Kidney epithelial cell (primary cell): ENCODE measurements around the gene HMGCLL1. TPM values are rescaled to one million over a fixed set of nuclear protein-coding genes. Genes with fewer than 3 reads are reported as not detected.

Experiments used
- DNase-seq: peaks from one replicate; pipeline ENCODE4 v3.0.0-alpha.2; 2010; ENCODE audit warnings: low read depth
- H3K27me3 ChIP-seq: 2 replicates; pipeline ENCODE4 v1.6.0; 2011; ENCODE audit warnings: low read length; ENCODE audit not compliant: control insufficient read depth, insufficient read depth
- H3K36me3 ChIP-seq: 2 replicates; pipeline ENCODE4 v1.5.1; 2011; ENCODE audit warnings: low read length; ENCODE audit not compliant: control insufficient read depth, insufficient read depth
- H3K4me3 ChIP-seq: 2 replicates; pipeline ENCODE4 v1.5.1; 2011; ENCODE audit warnings: low read depth, mild to moderate bottlenecking, control low read depth, low read length
- total RNA-seq: library from RNA; depleted of rRNA; stranded (reverse); fragments of >200 nt; gene quantifications from 2 replicates; pipeline ENCODE4 v1.2.3, GENCODE V29; 2015
- TF ChIP-seq, protein P1 (sequence below): IDR thresholded peaks from 2 replicates; pipeline ENCODE4 v1.5.1; 2011; ENCODE audit warnings: mild to moderate bottlenecking, moderate library complexity, low read length, control low read depth, inconsistent platforms; ENCODE audit not compliant: insufficient read depth, poor library complexity, severe bottlenecking

Gene HMGCLL1
- total RNA-seq, 1 donor from 2014 or later, result 0.25 TPM

- DNase-seq, result no peak
Observed at GRCh38 chr6:55474382-55474781, 104.6 kb downstream of the HMGCLL1 start.

GRCh38 chr6:55473722-55474121 lies 105.3 kb downstream of the HMGCLL1 start:
- no peak for DNase-seq
- Histone ChIP-seq H3K4me3 (no peak overlapping the region), H3K27me3 (no peaks in the 10 kb centered on the region), H3K36me3 (no peaks in the 10 kb centered on the region)
- TF ChIP-seq, protein P1, sequence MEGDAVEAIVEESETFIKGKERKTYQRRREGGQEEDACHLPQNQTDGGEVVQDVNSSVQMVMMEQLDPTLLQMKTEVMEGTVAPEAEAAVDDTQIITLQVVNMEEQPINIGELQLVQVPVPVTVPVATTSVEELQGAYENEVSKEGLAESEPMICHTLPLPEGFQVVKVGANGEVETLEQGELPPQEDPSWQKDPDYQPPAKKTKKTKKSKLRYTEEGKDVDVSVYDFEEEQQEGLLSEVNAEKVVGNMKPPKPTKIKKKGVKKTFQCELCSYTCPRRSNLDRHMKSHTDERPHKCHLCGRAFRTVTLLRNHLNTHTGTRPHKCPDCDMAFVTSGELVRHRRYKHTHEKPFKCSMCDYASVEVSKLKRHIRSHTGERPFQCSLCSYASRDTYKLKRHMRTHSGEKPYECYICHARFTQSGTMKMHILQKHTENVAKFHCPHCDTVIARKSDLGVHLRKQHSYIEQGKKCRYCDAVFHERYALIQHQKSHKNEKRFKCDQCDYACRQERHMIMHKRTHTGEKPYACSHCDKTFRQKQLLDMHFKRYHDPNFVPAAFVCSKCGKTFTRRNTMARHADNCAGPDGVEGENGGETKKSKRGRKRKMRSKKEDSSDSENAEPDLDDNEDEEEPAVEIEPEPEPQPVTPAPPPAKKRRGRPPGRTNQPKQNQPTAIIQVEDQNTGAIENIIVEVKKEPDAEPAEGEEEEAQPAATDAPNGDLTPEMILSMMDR, result no peak

More at GRCh38 chr6:55474382-55474781, 104.6 kb downstream of the HMGCLL1 start:
- TF ChIP-seq, protein P1, result no peak
- Histone ChIP-seq H3K4me3 (no peak overlapping the region), H3K36me3 (no peaks in the 10 kb centered on the region), H3K27me3 (no peaks in the 10 kb centered on the region)

DNA sequence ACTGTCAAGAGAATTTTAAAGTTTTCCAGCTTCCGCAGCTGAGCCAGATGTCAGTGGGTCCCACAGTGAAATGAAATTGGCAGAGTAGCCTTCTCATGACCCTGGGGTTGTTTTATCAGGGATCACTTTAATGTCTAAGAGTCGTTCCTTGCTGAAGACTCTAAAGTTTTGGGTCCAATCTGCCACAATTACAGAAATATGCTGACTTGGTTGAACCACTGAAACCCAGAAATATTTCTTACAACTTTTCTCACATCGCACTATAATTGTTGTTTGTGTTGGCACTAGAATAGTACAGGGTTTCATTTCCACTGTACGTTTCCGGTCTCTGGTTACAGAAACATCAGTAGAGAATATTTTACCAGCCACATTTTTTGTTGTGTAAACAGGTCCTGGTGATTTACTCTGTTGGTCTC lies 109.0 kb downstream of the HMGCLL1 start:
- Histone ChIP-seq H3K36me3 (no peaks in the 10 kb centered on the region), H3K27me3 (no peaks in the 10 kb centered on the region), H3K4me3 (no peak overlapping the region)
- TF ChIP-seq, protein P1, result no peak
- DNase-seq, result no peak

DNA sequence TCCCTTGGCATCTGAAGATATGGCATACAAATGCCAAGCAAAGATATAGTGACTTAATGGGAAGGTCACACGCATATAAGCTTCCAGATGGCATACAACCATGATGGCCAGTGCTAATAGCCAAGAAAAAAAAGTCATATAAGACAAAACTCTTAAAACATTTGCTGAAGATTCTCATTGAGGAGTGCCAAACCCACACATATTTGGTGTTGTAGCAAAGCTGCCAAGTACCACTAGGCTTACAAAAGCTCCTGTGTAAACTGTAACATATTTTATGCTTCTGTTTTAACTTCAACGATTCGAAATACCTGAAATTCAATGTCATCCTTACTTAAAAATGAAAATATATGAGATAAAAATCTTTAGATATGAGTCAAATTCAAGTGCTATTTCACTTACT lies 123.0 kb downstream of the HMGCLL1 start:
- Histone ChIP-seq H3K4me3 (no peak overlapping the region), H3K36me3 (no peaks in the 10 kb centered on the region), H3K27me3 (no peaks in the 10 kb centered on the region)
- DNase-seq, result no peak
- TF ChIP-seq, protein P1, result no peak

DNA sequence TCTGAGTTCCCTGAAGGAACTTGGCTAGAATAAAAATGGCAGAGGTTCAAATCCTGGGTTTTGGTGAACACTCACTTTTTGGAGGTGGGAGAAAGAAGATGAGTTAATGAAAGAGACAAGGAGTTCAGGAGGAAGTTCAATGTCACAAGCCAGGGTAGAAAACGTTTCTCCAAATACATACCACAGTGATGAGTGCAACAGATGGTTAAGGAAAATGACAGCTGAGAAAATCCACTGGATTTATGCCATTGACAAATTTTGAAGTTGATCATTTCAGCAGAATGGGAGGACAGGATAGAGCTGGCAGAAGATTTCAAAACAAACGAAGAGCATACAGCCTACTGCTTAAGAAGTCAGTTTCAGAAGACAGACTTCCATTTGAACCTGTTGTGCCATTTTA lies 129.0 kb downstream of the HMGCLL1 start:
- no peak for DNase-seq
- Histone ChIP-seq H3K27me3 (no peaks in the 10 kb centered on the region), H3K4me3 (no peak overlapping the region), H3K36me3 (no peaks in the 10 kb centered on the region)
- TF ChIP-seq, protein P1, result no peak

- Histone ChIP-seq H3K4me3 (no peak overlapping the region), H3K27me3 (no peaks in the 10 kb centered on the region), H3K36me3 (no peaks in the 10 kb centered on the region)
- DNase-seq, result no peak
- TF ChIP-seq, protein P1, result peak; percentile 33
Observed at GRCh38 chr6:55449225-55449624, 129.8 kb downstream of the HMGCLL1 start.
